ENCODE data around the gene TMEM72. TPM values are rescaled to one million over a fixed set of nuclear protein-coding genes. Genes with fewer than 3 reads are reported as not detected.
A peak's percentile ranks its signal among the peaks of the same experiment; 100 is the strongest.

Gene TMEM72
- total RNA-seq, 1 donor from 2014 or later, result not detected

GRCh38 chr10:44874166-44874565 lies 37.0 kb upstream of the TMEM72 start:
- H3K36me3 ChIP-seq, result no peaks in the 10 kb centered on the region
- H3K9ac ChIP-seq, result no peak overlapping the region
- H2AFZ ChIP-seq (replicated peaks), result no peak overlapping the region
- Mint-ChIP-seq H3K4me3 (no peak overlapping the region), H3K27me3 (ENCODE audit: insufficient read depth, low read depth) (peaks cover 4% of the 10 kb centered on the region), H3K4me1 (peaks cover 7% of the 10 kb centered on the region), H3K36me3 (no peaks in the 10 kb centered on the region), H3K27ac (no peak overlapping the region), H3K9me3 (no peaks in the 10 kb centered on the region)
- H3K9me3 ChIP-seq (ENCODE audit: low read depth), result no peaks in the 10 kb centered on the region
- no peak overlapping the region for H3K4me3 ChIP-seq
- H4K20me1 ChIP-seq (ENCODE audit: low read depth), result no peaks in the 10 kb centered on the region
- DNase-seq (ENCODE audit: low spot score), result no peak
- TF ChIP-seq EZH2phosphoT487 (IDR thresholded peaks at IDR 0.05) (no peak), EZH2 (IDR thresholded peaks at IDR 0.05) (no peak)
- H3K4me1 ChIP-seq, result peaks cover under 1% of the 10 kb centered on the region
- H3K4me2 ChIP-seq, result no peak overlapping the region
- no peaks in the 10 kb centered on the region for H3K79me2 ChIP-seq (ENCODE audit: low read depth)
- H3K27ac ChIP-seq, result no peak overlapping the region
- H3K27me3 ChIP-seq, result no peaks in the 10 kb centered on the region
- H3F3A ChIP-seq (ENCODE audit: low read depth), result peaks cover 7% of the 10 kb centered on the region

- H4K20me1 ChIP-seq (ENCODE audit: low read depth), result no peaks in the 10 kb centered on the region
- peaks cover 10% of the 10 kb centered on the region for H3K4me1 ChIP-seq
- Mint-ChIP-seq H3K27ac (peak overlapping the region; percentile 59), H3K9me3 (no peaks in the 10 kb centered on the region), H3K4me1 (peaks cover 19% of the 10 kb centered on the region), H3K36me3 (no peaks in the 10 kb centered on the region), H3K27me3 (ENCODE audit: insufficient read depth, low read depth) (peaks cover 8% of the 10 kb centered on the region), H3K4me3 (peak overlapping the region; percentile 85)
- DNase-seq (ENCODE audit: low spot score), result peak; percentile 95
- peaks cover 12% of the 10 kb centered on the region for H3K27me3 ChIP-seq
- peak overlapping the region; percentile 6 for H2AFZ ChIP-seq (replicated peaks)
- H3K9me3 ChIP-seq (ENCODE audit: low read depth), result no peaks in the 10 kb centered on the region
- H3K4me2 ChIP-seq, result peak overlapping the region; percentile 75
- no peaks in the 10 kb centered on the region for H3K79me2 ChIP-seq (ENCODE audit: low read depth)
- no peaks in the 10 kb centered on the region for H3K36me3 ChIP-seq
- H3K27ac ChIP-seq, result no peak overlapping the region
- H3K4me3 ChIP-seq, result peak overlapping the region; percentile 39
- peaks cover 11% of the 10 kb centered on the region for H3F3A ChIP-seq (ENCODE audit: low read depth)
- TF ChIP-seq CTCF (IDR thresholded peaks at IDR 0.05) (peak; percentile 43), EZH2phosphoT487 (IDR thresholded peaks at IDR 0.05) (peak; percentile 35), EZH2 (IDR thresholded peaks at IDR 0.05) (no peak)
- no peak overlapping the region for H3K9ac ChIP-seq
Measured at GRCh38 chr10:44878706-44879530, 32.2 kb upstream of the TMEM72 start.

GRCh38 chr10:44879531-44879899 lies 31.6 kb upstream of the TMEM72 start:
- Mint-ChIP-seq H3K9me3 (no peaks in the 10 kb centered on the region), H3K4me1 (peaks cover 19% of the 10 kb centered on the region), H3K36me3 (no peaks in the 10 kb centered on the region), H3K4me3 (peak overlapping the region; percentile 85), H3K27ac (peak overlapping the region; percentile 59), H3K27me3 (ENCODE audit: insufficient read depth, low read depth) (peaks cover 8% of the 10 kb centered on the region)
- Histone ChIP-seq H3K36me3 (no peaks in the 10 kb centered on the region), H3K27ac (no peak overlapping the region), H3K79me2 (ENCODE audit: low read depth) (no peaks in the 10 kb centered on the region), H3K9ac (no peak overlapping the region), H3K4me2 (peak overlapping the region; percentile 75), H4K20me1 (ENCODE audit: low read depth) (no peaks in the 10 kb centered on the region), H3K4me3 (peak overlapping the region; percentile 39), H3K4me1 (peaks cover 10% of the 10 kb centered on the region), H3K9me3 (ENCODE audit: low read depth) (no peaks in the 10 kb centered on the region), H2AFZ (replicated peaks) (peak overlapping the region; percentile 6), H3F3A (ENCODE audit: low read depth) (peaks cover 11% of the 10 kb centered on the region), H3K27me3 (peaks cover 12% of the 10 kb centered on the region)
- TF ChIP-seq EZH2phosphoT487 (IDR thresholded peaks at IDR 0.05) (no peak), EZH2 (IDR thresholded peaks at IDR 0.05) (no peak)
- DNase-seq (ENCODE audit: low spot score), result no peak

GRCh38 chr10:44880090-44880715 lies 30.9 kb upstream of the TMEM72 start:
- H3K9me3 ChIP-seq (ENCODE audit: low read depth), result no peaks in the 10 kb centered on the region
- H3K9me3 Mint-ChIP-seq, result no peaks in the 10 kb centered on the region
- no peaks in the 10 kb centered on the region for H3K36me3 ChIP-seq
- peaks cover 12% of the 10 kb centered on the region for H3K27me3 ChIP-seq
- H3K4me1 ChIP-seq, result peaks cover 10% of the 10 kb centered on the region
- H3K79me2 ChIP-seq (ENCODE audit: low read depth), result no peaks in the 10 kb centered on the region
- peaks cover 8% of the 10 kb centered on the region for H3K27me3 Mint-ChIP-seq (ENCODE audit: insufficient read depth, low read depth)
- H3K4me3 Mint-ChIP-seq, result peak overlapping the region; percentile 31
- H3K27ac Mint-ChIP-seq, result no peak overlapping the region
- no peaks in the 10 kb centered on the region for H3K36me3 Mint-ChIP-seq
- H3F3A ChIP-seq (ENCODE audit: low read depth), result peaks cover 11% of the 10 kb centered on the region
- no peak overlapping the region for H3K27ac ChIP-seq
- H3K9ac ChIP-seq, result no peak overlapping the region
- TF ChIP-seq EZH2 (IDR thresholded peaks at IDR 0.05) (no peak), EZH2phosphoT487 (IDR thresholded peaks at IDR 0.05) (no peak), CTCF (IDR thresholded peaks at IDR 0.05) (no peak)
- H3K4me1 Mint-ChIP-seq, result peaks cover 19% of the 10 kb centered on the region
- no peak overlapping the region for H3K4me3 ChIP-seq
- peak overlapping the region; percentile 6 for H2AFZ ChIP-seq (replicated peaks)
- H4K20me1 ChIP-seq (ENCODE audit: low read depth), result no peaks in the 10 kb centered on the region
- DNase-seq (ENCODE audit: low spot score), result no peak
- no peak overlapping the region for H3K4me2 ChIP-seq
